Mesenteric fat pad (tissue), 1 donor: Measurements from ENCODE around the gene ZCRB1. TPM values are rescaled to one million over a fixed set of nuclear protein-coding genes. Genes with fewer than 3 reads are reported as not detected.

Source experiments
- DNase-seq: peaks from one replicate; pipeline ENCODE4 v3.0.0-alpha.2; 2020; ENCODE audit warnings: low spot score
- microRNA-seq: library from miRNA; unstranded; fragments of <30 nt; microRNA quantifications from one replicate; pipeline ENCODE4 v1.2.0, GENCODE V29; 2020; ENCODE audit warnings: borderline number of aligned reads
- total RNA-seq: library from RNA; stranded (reverse); fragmentation: NEBNext Ultra II Directional; extraction: Animal tissue kit (Norgen Biotek cat#: 25700); gene quantifications from one replicate; pipeline ENCODE4 v1.2.1, GENCODE V29; 2021
- donor health status: DM: yes; HTN: yes; CAD: no.

The ZCRB1 gene
- total RNA-seq, 1 donor from 2014 or later = 43.5 TPM

GRCh38 chr12:42281844-42282243, 44.0 kb downstream of the ZCRB1 start:
- no peak for DNase-seq

GRCh38 chr12:42281278-42281677, 44.6 kb downstream of the ZCRB1 start:
- DNase-seq = no peak

- DNase-seq = no peak
Observed at GRCh38 chr12:42278128-42278510, 47.8 kb downstream of the ZCRB1 start.

- DNase-seq = no peak
Observed at GRCh38 chr12:42277396-42278127, 48.3 kb downstream of the ZCRB1 start.

- DNase-seq = no peak
Observed at GRCh38 chr12:42275499-42275898, 50.4 kb downstream of the ZCRB1 start.

- DNase-seq = no peak
Observed at GRCh38 chr12:42273706-42274105, 52.2 kb downstream of the ZCRB1 start.

GRCh38 chr12:42270596-42270995, 55.3 kb downstream of the ZCRB1 start:
- no peak for DNase-seq

- DNase-seq = no peak
Observed at GRCh38 chr12:42267413-42268190, 58.3 kb downstream of the ZCRB1 start.

GRCh38 chr12:42266579-42267230, 59.2 kb downstream of the ZCRB1 start:
- DNase-seq = no peak

GRCh38 chr12:42262271-42262670, 63.6 kb downstream of the ZCRB1 start:
- DNase-seq = no peak

Small RNA genes lying within 50 kb of the gene (microRNA-seq; reads per million reads assigned to microRNA genes)
- not detected for gene MIR7851

Other genes starting within 250 kb of the ZCRB1 start
- 12.1 TPM for gene GXYLT1, start 181.2 kb downstream of the ZCRB1 start, total RNA-seq
- 39.8 TPM for gene YAF2, start 87.8 kb downstream of the ZCRB1 start, total RNA-seq
- gene PPHLN1, start 73 bp upstream of the ZCRB1 start, total RNA-seq = 39.6 TPM